KBM-7 (cell line): ENCODE data around the gene TSPOAP1.

Experiments
- DNase-seq: peaks from one replicate; pipeline ENCODE4 v3.0.0-alpha.2; 2015
- in situ Hi-C: fragments of 300-500 bp; cut with MboI; formaldehyde crosslinking; loops from 2 replicates; pipeline ENCODE4 v1.14.3; 2020; ENCODE audit warnings: low sequenced_read_pairs, low pct_unique_long_range_greater_than_20kb, mixed read lengths

The TSPOAP1 gene

DNA sequence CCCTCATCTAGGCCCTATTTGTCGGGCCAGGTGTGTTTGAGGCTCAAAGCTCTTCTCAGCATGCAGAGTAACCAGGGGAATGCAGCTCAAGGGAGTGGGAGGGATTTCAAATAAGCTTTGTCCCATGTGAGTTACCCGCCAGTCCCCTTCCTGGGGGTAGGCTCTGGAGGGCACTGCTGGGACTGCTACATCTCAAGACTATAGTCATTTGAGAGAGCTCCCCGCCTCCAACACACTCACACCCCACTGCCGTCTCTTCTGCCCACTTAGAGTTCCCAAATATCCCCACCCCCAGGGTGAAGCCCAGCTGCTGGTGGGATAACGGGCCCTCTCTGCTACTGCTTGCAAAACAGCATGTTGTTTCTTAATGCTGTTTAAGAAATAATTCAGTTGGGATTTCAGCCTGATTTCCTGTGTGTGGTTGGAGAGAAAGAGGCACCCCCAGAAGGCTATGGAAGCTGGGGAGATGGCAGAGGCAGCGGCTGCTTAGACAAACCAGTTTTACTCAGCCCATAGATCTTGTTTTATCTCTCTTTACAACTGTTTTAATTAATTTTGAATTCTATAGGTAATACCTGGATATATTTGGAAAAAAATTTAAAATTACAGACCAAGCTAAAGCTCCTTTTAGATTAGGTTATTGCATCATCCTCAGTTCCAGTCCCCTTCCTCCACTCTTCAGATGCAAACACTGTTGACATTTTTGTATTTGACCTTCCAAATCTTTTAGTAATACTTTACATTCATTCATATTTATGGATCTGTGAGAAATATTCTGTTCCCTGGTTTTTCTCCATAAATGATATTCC, 43.8 kb downstream of the TSPOAP1 start:
- in situ Hi-C loops, result no loop called here
- DNase-seq, result peak; percentile 93

DNA sequence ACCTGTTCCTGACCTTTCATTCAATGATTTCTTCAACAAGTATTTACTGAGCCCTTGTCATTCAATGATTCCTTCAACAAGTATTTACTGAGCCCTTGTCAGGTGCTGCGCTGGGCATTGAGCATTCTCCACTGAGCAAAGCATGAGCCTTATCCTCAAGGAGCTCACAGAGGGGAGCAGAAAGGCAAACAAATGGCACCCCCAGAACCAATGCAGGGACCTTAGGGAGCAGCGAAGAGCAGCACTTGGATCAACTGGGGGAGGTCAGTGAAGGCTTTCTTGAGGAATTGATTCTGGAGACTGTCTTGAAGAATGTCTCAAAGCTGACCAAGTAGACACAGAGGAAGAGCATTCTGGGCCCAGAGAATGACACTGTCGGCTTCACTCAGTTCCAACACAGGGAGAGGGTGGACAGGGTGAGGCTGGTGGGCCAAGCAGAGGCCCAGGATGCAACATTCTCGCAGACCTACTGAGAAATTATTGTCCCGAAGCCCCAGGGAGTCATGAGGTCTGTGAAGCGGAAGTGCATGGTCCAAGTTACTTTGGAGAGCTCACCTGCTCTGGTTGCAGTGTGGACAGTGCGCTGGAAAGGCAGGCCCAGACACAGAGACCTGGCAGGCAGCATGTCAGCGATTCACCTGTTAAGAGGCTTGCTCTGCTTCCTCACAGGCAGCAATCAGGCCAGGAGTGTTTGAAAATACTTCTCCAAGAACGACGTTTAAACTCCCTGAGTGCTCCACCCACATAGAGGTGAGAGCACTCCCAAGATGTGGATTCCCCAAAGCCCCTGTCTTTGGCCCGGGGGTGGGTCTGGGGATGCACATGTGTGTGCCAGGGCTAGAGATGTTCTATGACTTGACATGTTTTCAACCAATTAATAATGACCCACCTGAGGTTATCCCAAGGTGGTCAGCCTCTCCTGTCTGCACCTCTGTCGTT, 44.7 kb downstream of the TSPOAP1 start:
- DNase-seq, result no peak
- in situ Hi-C loops, result no loop called here

DNA sequence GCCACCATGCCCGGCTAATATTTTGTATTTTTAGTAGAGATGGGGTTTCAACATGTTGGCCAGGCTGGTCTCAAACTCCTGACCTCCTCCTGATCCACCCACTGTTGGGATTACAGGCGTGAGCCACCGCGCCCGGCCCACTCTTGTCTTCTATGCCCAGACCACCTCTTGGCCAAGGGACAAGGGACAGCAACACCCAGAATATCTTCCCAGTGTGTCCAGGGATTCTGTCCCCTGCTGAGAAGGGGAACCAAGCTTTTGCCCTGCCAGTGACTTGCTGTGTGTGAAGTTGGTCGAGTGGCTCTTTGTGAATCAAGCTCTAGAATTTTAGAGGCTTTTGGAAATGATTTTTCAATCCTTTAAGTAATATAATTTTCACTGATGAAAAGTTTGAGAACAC, 46.2 kb downstream of the TSPOAP1 start:
- in situ Hi-C loops, result no loop called here

DNA sequence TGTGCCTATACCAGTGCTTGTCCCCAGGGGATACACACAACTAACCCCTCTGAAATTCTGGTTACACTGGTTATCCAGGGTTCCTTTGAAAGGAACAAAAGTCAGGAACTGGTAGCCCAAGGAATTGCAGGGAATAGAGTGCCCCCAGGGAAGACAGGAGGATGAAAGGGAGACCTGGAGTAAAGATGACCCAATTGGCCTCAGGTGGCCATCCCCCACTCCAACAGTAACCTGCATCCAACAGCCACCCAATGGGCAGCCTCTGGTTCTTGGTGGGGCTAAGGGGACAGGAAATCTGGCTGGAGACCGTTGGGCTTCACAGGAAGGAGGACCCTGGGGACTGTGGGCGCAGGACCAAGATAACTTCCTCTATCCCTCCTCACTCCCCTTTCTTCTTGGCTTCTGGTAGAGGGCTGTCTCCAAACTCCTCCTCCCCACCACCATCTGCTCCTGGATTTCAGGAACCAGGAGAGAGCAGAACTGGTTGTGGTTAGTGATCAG, 47.0 kb downstream of the TSPOAP1 start:
- peak; percentile 99 for DNase-seq
- in situ Hi-C loops, result no loop called here

More for the DNA sequence above, 46.2 kb downstream of the TSPOAP1 start:
- no peak for DNase-seq

DNA sequence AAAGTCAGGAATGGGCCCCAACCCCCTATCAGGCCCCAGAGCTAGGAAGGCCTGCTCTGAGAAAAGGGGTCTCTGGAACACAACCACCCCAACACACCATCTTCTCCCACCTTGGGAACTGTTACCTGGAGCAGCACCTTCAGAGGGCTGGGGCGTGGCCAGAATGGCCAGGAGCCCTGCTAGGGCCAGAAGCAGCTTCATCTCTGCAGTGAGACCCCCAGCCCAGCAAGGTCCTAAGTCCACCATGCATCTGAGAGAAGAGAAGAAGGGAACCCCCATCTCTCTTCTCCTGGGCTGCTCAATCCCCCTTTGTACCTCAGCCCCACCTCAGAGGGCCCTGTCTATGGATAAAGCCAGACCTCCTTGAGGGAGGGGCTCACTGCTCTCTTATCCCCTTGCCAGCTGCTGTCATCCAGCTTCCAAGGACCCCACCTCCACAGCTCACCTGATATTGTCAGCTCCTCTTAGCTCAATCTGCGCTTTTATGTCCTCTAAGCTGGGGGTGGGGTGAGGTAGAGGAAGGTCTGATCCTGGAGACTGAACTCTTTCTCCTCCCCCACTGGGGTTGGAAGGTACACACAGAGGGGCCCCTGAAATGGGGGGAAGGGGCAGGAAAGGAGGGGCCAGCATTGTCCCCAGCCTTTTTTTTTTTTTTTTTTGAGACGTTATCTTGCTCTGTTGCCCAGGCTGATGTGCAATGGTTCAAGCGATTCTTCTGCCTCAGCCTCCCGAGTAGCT, 47.9 kb downstream of the TSPOAP1 start, which contains the start of gene MPO:
Gene MPO, minus strand, starts transcription at position 456 of the 738 bp plus-strand sequence. Its CDS starts 177 bp downstream, at position 279.
- in situ Hi-C loops, result no loop called here
- no peak for DNase-seq

DNA sequence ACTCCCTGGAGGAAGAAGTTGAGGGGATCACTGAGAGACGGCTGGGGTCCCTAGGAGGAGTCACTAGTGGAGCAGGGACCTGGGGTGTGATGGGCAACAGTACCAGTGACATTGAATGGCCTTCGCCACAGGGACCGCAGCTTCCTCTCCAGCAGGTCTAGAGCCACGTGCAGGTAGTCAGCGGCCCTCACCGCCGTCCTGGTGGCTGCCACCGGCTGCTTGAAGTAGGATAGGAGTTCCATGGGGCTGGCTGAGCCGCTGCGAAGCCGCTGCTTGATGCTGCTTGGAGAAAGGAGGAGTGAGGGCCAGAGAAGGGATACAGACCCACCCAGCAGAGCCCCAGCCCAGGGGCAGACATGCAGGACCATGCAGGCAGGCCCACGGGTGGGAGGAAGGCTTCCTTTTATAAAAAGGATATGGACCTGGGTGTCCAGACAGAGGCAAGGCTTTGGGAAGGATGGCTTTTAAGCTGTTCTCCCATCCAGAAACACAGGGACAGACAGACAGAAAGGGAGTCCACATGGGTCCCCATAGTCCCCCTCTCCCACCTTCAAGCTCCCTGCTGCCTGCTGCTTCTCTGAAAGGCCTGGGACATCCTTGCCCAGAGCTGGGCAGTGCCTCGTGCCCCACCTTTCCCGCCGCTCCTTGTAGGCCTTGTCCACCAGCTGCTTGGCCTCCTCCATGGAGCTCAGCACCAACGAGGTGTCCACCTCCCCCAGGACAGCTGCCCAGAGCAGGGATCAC, 48.7 kb downstream of the TSPOAP1 start:
- in situ Hi-C loops, result no loop called here
- DNase-seq, result no peak

DNA sequence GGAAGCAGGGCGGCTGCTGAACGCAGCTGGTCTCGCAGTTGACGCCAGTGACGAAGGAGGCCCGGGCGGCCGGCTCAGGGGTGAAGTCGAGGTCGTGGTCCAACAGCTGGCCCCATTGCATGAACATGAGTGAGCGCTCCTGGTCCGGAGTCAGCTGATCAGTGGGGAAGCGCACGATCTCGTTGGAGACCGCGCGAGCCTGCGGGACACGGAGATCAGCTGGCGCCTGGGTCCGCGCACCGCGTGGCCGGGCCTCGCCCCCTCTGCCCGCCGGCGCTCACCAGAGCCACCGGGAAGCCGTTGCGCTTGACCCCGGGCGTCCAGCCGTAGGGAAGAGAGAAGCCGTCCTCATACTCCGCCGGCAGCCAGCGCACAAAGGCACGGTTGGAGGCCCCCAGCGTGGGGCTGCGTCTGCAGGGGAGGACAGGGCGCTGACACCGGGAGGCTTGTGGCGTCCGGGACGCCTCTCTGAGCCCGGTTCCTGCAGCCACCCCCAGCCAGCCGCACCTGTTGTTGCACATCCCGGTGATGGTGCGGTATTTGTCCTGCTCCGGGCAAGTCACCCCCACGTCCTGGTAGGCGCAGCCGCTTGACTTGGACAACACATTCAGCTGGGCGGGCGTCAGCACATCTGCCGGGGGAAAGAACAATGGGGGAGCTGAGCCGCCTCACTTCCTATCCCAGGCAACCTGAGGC, 49.4 kb downstream of the TSPOAP1 start:
- in situ Hi-C loops, result no loop called here
- no peak for DNase-seq

DNA sequence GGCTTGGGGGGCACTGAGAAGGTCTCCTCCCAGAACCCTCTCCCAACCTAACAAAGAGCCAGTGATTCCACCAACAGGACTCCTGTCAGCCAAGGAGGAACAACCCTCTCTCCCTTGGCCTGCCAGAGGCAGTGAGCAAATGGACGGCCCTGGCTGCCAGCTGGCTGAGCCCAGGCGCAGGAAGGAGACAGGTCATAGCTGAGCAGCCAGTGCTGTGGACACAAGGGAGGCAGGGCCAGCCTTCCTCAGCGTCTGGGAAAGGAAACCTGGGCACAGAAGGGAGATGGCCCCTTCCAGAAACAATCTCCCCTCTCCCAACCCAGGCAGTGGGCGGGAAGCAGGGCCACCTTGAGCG, 50.0 kb downstream of the TSPOAP1 start:
- in situ Hi-C loops, result no loop called here
- no peak for DNase-seq

DNA sequence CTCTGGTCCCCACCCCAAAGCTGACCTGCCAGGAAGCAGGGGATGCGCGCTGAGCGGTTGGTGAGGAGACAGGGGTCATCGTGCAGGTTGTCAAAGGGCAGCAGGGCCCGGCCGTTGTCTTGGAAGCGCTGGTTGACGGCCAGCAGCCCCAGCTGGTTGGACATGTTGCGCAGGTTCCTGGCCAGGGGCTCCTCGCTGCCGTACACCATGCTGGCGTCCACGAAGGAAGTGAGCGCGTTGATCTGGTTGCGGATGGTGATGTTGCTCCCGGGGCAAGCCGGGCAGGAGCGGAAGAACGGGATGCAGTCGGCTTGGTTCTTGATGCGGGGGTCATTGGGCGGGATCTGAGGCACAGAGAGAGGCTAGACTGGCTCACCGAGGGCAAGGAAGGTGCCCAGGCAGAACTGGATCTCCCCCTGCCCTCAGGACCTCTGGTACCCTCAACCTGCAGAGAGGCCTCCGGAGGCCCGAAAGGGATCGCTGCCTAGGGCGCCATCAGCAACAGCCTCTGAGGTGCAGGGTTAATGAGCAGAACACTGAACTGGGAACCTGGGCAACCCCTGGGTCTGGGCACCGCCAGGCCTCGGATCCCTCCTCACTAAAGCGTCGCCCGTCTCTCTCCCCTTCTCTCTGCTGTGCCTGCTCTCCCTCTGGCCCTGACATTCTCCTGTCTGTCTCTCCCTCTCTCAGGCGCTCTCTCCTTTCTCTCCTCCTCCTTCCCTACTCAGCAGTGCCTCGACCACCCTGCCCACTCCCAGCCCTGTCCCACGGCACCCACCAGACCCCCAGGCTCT, 50.6 kb downstream of the TSPOAP1 start:
- in situ Hi-C loops, result no loop called here
- no peak for DNase-seq

DNA sequence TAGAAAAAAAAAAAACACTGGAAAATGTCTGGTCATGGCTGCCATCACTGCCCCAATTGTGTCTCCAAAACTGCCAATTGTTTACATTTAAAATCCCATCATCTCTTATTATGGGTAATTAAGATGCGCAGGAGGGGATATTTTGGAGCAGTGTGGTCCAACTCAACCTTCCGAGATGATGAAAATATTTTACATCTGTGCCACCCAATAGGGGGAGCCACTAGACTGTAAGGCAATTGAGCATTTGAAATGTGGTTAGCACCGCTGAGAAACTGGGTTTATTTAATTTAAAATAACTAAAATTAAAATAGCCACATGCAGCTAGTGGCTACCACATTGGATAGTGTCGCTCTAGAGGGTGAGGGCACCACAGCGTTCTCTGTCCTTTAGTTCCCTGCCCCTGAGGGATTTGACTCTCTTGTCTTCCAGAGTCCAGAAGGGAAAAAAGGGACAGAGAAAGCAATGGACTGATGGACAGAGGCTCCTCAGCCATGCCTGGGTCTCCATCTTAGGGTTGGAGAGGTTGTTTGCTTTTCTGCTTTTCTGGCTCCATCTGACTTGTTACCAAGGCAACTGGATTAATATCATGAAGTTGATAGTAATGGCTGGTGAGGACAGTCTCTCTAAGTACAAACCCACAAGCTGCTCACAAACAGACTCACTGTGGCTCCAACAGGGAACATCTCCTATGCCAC, 51.3 kb downstream of the TSPOAP1 start:
- in situ Hi-C loops, result no loop called here
- peak; percentile 73 for DNase-seq

DNA sequence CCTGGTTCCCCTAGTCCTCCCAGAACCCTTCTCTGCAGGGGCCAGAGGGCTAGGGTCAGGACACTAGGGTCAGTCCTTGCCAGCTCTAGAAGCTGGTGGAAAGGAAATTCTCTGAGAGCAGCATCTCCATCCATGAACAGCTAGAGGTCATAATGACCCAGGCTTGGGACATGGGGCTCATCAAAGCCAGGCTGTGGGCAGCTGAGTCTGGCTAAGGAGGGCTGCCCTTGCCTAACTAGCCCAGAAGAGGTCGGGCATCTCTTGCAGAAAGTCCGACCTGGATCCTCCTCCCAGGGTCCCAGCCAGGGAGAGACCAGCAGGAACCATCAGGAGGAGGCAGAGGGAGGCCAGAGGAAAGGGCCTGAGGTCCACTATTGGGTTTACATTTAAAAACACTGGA, 52.2 kb downstream of the TSPOAP1 start:
- DNase-seq, result no peak
- in situ Hi-C loops, result no loop called here

DNA sequence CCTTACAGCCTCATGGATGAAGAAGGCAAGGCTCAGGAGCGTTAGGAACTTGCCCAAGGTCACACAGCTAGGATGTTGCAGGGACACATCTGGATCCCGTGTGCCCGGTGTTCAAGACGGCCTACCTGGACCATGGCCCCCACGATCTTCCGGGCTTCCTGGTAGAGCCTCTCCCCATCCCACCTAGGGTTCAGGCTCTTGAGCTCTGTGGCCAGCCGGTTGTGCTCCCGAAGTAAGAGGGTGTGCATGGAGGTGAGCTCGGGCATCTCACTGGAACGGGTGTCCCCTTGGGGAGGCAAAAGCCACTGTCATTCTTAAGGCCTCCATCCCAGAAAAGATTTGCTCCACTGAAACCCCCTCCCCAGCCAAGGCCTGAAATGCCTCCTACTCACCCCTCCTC, 53.2 kb downstream of the TSPOAP1 start:
- in situ Hi-C loops, result no loop called here
- no peak for DNase-seq

DNA sequence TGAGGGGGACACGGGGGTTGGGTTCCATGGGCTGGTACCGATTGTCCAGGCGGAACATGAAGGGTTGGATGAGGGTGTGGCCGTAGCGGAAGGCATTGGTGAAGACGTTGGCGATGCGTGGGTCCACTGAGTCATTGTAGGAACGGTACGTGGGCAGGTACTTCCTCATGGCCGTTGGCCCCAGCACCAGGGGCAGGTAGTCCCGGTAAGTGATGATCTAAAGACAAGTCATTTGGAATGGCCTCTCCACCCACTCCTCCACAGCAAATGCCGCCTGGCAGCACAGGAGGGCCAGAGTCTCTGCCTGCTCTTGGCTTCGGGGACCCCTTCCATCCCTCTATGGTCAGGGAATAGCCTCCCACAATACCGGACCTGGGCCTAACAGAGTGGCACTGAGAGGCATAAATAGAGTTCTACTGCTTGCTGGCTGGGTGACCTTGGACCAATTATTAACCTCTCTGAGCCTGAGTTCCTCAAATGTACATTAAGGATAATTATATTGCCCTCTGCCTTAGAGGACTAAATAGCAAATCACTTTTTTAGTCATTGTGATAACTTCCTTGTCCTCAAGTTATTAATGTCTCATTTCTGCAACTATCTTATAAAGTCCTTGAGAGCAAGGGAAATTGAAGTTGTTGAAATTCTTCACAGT, 55.0 kb downstream of the TSPOAP1 start:
- in situ Hi-C loops, result no loop called here
- DNase-seq, result no peak

DNA sequence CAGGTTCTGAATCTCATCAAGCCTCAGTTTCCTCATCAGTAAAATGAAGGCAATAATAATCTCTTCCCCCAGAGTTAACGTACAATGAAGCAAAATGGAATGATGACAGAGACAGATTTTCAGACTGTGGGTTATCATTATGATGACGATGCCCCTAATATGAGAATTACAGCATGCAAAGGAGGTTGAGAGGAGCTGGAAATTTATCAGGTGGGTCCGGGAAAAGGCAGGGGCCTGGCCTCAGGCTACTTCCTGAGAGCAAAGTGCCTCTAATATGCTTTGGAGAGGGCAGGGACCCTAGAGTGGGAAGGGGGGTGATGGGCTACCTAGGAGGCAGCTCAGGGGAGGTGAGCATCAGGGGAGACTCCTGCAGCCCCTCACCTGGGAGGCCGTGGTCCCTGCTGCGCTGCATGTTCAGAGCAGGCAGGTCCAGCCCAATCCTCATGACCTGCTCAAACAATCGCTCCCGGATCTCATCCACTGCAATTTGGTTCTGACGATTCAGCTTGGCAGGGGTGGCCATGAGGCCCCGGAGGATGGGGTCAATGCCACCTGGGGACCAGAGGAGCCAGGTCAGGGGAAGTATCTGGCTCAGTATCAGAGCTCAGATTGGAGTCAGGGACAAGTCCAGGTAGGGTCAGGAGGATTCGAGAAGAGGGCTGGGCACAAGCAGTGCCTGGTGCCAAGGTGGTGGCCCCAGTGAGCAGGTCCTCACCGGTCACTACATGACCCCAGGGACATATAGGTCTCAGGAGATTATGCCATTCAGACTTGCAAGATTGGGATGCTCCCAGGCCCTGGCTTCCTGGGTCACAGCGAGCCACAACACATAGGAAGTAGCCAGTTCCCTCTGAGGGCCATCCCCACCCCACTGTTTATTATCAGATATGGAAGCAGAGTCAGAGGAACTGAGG, 56.0 kb downstream of the TSPOAP1 start:
- no peak for DNase-seq
- in situ Hi-C loops, result no loop called here

DNA sequence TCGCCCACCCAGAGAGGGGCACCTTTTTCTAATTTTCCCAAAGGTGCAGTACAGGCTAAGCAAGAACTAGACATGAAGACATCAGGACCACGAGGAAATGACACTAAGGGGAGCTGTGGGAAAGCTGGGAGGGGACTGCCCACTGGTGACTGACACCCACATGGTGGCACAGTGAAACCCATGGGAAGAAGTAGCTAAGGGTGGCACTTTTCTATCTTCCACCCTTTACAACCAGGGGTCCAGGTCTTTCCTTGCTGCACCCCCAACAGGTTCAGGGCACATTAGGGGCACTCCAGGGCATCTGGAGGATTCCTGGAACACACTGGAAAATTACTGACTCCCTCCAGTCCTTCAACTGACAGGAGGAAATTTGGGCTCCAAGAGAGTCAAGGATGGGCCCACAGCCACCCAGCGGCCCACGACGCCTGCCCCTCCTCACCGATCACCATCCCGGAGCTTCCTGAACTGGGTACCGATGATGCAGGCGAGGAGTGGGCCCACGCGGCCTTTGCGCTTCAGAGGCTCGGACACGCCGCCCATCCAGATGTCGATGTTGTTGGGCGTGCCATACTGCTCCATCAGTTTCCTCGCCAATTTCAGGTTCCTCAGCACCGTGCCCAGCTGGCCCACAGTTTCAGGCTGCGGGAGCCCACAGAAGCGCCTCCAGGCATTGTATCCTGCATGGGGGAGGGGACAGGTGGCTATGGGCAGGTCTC, 57.2 kb downstream of the TSPOAP1 start:
- in situ Hi-C loops, result no loop called here
- no peak for DNase-seq
